Activated CD4-positive, CD25-positive, alpha-beta regulatory T cell treated with anti-CD3 and anti-CD28 coated beads, Interleukin-2, amount 50 U/mL, for 24 hours (primary cell): ENCODE results near the gene AUTS2.
A peak's percentile ranks its signal among the peaks of the same experiment; 100 is the strongest.

Experiments used
- ATAC-seq, 2 donors: fragments of 150-1000 bp; cut with Tn5 transposase; one replicate each; pipeline ENCODE4 v1.10.0; 2021; ENCODE audit warnings: mild to moderate bottlenecking in 1 of 2, moderate library complexity in 1 of 2

Gene AUTS2

DNA sequence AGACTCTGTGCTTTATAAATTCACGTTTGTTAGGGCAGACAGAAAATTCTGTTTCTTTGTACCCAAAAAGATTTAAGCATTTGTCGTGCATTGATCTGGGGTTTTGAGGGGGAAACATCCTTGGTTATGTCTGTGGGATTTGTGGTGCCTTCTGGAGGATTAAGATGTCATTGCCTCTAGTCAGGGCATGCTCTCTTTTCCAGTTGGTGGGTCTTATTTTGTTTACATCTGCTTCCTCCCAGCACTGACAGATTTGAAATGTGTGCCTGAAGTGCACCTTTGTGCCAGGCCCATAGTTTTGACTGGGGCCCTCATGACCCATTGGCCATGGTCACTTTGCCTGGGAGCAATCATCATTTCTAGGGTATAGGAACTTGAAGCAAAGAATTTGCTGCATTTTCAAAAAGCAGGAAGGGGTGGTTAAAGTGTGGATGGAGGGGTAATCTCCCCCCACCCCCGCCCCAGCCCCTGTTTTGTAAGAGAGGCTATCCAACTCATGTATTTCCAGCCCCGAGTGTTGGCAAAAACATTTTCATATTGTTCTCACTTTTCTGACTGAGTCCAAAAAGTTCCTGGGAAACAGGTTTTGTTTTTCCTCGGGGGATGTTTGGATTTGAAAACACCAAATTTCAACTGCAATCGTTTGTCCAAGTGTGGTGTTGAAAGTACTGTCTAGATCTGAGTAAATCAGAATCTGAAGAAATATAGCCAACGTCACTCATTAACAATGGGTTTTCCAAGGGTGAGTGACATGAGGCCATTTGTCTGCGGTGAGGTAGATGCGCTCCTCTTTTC, 1145.5 kb downstream of the AUTS2 start:
- ATAC-seq: no peak

DNA sequence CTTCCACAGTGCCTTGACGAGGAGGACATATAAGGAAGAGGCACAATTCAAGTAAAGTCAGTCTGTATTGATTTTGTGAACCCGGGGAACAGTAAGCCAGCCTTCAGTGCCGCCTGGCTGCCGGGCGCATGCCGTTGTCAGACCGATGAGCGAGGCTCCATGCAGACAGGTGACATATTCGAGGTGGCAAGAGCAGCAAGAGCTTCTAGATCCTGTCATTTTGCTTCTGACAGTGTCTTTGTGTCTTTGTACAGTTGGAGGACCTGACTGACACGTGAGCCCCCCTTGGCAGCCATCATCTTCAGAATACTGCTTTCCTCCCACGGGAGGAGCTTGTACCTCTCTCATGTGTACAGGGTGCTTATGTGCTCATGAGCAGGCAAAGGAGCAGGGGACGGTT, 1146.2 kb downstream of the AUTS2 start:
- no peak for ATAC-seq

DNA sequence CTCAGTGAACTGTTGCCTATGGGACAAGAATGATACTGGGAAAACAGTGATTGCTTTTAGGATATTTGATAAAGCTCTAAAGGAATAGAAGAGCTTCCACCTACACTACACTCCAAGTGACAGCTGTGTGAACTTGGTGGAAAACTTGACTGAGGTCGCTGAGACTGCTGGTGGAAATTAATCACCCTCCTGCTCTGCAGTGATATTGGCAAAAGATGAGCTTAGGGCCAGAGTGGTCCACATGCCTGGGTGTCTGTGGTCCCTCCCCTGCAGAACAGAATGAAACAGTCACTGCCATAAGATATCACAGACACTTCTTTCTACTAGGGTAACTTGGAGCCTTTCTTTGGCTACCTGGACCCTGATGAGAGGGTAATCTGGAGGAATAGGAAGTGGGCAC, 1151.6 kb downstream of the AUTS2 start:
- ATAC-seq: no peak

DNA sequence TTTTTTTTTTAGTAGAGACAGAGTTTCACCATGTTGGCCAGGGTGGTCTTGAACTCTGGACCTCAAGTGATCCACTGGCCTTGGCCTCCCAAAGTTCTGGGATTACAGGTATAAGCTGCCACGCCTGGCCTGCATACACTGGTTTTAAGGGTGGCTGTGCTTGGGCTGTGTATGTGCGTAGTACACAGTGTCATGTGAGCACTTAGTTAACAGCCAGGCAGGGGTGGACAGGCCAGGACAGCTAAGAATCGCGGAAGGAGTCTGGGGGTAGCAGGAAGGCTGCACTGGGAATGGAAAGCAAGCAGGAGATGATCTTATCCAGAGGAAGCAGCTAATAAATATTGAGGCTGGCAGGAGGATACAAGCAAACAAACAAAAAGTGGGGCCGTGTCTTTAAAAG, 1153.6 kb downstream of the AUTS2 start:
- no peak for ATAC-seq

DNA sequence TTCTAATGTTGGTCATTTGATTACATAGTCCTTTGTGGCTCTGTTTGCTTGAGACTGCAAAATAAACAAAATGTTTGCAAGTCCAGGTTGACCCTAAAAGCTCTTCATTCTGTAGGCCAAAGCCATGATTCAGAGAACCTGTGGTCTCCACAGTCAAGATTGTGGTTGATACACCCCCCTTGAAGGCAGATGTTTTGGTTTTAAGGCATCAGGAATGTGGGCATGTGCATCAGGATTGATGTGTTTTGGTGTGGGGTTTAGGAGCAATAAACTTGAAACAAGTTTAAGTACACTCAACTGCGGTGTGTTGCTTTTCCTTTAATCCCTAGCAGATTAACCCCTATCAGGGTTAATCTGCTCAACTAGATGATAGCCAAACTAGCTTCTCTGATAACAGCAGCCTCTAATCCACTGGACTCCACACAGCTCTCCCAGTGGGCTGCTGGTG, 1154.5 kb downstream of the AUTS2 start:
- no peak for ATAC-seq

DNA sequence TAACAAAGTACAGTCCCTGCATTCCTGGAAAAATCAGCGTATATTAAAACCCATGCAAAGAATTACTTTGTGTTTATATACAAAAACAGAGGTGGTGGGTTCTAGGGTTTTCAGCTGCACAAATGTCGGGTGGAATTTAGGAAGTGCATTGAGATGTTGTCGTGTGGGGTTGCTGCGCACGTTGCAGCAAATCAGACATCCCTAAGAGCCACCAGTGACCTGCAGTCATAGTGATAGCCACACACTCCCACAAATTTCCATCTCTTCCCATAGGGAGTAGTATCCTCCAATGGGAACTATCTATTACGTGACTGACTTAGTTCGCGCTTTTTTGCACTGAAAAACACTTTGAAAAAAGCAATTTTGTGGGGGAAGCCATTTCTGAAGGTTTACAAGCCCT, 1158.5 kb downstream of the AUTS2 start:
- no peak for ATAC-seq

DNA sequence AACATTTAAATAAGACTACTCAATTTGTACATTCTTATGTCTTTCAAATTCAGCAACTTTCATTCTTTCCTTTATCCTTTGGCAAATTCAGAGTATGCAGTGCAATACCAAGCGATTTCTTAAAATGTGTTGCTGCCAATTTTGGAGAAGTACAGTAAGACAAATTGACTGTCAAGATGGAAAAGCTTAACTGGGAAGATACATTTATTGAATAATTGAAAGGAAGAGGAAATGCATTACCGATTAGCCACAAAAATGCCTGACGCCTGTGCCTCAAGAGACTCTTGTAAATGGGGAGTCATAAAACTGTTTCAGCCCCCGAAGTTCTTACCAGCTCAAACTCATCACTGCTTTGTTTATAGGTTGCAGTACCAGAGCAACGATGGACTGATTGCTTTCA, 1160.4 kb downstream of the AUTS2 start:
- ATAC-seq: no peak

DNA sequence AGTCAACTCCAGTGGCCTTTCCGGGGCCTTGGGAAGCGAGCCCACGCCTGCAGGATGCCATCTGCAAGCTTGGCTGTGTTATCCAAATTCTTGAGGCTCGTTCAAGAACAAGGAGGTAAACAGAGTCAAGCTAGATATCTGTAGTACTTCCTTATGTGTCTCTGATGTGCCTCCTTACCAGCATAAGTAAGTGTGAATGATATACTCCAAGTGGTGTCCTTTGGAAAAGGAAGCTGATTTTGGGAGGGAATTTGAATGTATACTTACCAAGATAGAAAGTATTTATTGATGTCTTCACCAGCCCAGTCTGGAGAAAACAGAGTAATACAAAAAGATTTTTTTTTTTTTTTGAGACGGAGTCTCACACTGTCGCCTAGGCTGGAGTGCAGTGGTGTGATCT, 1161.4 kb downstream of the AUTS2 start:
- ATAC-seq: no peak

DNA sequence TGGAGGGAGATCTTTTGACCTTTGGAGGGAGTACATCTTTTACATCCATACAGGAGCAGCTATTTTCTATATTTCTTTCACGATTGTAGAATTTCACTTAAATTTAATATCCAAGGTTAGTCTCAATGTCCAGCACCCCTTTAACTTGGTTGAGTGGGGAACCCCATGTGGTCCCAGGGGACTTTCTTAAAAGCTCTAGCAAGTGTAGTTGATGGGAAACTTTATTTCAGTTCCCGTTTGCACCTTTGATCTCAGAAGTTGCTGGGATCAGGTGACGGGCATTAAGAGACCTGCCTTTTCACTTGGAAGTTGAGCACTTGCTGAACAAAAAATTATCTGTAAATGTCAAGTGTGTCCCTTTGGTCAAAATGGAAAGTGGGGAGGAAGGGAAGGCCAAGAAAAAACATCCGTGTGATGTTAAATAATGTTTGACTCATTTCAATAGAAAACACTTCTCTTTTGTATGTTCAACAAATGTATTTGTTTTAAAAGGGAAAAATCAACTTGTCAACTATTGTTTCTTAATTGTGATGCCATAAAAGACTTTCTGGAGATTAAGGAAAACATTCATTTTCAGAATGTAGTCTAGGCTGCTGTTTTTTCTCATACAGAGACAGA, 1163.5 kb downstream of the AUTS2 start:
- no peak for ATAC-seq

DNA sequence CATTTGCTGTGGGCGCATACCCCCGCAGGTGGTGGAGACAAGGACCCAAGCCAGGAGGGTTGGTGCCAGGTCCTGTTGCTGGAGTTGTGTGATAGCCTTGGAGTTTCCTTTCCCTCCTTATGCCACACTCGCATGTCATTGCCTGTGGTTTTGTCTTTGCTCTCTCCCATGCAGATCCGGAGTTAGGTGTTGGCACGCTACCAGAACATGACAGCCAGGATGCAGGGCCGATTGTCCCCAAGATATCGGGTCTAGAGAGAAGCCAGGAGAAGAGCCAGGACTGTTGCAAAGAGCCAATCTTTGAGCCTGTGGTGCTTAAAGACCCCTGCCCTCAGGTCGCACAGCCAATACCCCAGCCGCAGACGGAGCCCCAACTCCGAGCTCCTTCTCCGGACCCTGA, 1164.4 kb downstream of the AUTS2 start:
- no peak for ATAC-seq

DNA sequence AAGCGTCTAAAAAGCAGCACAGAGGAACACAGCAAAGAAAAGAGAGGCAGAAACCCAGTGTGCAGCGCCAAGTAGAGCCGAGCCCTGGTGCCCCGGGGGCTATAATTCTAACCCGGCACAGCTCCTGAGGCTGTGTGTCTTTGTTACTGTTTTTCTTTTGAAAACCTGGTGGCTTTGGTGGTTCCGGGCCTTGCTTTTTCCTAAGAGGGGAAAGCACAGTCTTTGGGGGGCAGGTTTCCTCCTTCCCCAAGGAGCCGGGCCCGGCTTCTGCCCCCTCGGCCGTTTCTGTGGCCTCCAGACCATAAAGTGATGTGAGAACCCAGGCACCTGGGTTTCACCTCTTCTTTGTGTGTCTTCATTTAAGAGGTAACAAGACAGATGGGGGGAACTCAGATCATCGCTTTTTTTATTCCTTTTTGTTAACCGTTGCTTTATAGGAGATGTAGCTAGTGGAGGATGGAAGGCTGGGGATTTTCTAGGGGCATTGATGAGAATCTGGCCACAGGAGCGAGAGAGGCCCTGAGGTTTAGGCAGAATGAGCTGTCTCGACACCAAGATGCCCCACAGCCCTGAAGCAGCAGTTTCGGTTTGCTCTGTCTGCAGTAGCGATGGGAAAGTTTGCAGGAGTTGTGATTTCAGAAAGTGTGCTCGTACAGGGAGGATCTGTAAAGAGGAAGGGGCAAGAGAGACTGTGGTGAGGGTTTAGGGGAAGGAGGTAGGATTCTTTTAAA, 1165.9 kb downstream of the AUTS2 start:
- peak in 1 of 2 donors; percentile 75 for ATAC-seq

DNA sequence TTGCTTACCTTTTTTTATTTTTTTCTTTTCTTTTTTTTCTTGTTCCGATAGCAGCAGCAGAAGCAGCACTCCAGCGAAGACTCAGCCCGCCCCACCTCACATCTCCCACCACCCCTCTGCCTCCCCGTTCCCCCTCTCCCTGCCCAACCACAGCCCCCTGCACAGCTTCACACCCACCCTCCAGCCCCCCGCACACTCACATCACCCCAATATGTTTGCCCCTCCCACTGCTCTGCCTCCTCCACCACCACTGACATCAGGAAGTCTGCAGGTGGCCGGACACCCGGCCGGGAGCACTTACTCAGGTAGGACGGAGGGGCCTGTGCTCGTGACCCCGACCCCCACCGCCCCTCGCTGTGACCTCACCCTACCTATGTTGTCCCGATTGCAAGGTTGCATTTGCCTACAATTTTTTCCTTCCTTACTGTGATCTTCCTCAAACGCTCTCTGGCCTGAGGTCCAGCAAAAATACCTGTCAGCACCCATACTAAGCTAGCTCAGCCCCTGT, 1166.5 kb downstream of the AUTS2 start:
- no peak for ATAC-seq

DNA sequence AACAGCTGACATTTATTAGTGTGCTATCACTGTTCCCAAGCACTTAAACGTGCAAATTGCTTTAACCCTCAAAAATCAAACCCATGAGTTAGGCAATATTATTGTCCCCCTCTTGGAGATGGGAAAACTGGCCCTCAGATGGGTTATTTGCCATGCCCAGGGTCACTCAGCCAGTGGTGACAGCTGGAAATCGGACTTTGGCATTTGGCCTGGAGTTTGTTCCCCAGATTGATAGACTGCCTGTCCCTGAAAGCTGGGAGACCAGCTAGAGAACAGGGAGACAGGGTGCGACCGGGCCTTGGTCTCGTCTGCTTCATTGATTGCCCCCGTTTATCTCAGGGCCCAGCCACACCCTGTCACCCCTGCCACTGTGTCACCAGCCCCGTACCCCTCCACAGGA, 1167.4 kb downstream of the AUTS2 start:
- ATAC-seq: no peak

DNA sequence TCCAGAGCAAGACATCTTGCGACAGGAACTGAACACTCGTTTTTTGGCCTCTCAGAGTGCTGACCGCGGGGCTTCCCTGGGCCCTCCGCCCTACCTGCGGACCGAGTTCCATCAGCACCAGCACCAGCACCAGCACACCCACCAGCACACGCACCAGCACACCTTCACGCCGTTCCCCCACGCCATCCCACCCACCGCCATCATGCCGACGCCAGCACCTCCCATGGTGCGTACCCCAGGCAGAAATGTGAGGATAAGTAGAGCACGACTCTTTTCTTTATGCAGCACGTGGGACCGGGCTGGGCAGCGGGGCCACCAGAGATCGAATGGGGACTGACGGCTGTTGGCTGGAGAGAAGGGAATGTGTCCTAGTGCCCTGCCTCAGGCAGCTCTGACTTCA, 1167.8 kb downstream of the AUTS2 start:
- ATAC-seq: no peak

DNA sequence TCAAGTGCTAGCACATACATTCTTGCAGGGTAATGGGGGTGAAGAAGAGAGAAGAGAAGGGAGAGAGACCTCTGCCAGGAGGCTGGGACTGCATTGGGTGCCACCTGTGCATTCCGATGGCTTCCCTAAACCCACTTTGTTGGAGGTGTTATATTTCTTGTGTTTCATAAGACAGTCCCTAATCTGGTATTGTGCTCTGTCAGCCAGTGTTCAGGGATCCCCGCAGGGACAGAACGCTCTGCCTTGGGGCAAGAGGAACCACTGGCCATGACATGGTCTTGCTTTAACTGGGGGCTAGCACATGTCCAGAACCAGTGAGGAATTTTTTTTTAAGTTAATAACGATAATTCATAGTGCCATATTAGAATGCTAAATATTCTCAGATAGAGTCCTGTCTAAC, 1168.4 kb downstream of the AUTS2 start:
- no peak for ATAC-seq

DNA sequence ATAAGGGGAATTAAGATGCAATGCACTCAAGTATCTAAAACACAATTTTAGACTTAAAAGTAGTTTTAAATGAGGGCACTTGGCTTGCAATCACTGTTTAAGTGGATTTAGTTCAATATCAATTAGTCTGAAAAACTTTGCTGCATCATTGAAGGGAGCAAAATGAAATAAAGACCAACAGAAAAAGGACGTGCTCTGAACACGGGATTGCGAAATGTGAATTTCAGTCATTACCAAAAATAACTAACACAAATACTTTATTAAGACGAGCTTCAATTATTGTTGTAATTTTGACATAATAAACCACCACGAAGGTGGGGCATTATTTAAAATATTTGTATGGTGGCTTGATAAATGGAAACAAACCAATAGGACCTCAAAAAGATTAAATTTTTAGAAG, 1171.9 kb downstream of the AUTS2 start:
- ATAC-seq: no peak

DNA sequence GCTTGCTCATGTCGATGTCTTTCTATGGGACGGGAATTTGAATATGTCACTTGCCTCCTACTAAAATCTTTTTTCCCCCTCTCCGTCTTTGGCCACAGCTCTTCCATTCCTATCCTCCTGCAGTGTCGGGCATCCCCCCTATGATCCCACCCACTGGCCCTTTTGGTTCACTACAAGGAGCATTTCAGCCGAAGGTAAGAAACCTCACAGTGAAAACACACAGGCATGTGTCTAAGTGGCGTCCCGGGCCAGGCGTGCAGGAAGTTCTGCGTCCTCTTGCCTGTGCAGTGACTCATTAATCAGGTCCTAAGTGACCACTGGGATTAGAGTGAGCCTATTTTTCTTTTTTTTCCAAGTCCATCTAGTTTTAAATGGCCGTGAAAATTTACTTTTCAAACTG, 1173.2 kb downstream of the AUTS2 start:
- ATAC-seq: no peak

DNA sequence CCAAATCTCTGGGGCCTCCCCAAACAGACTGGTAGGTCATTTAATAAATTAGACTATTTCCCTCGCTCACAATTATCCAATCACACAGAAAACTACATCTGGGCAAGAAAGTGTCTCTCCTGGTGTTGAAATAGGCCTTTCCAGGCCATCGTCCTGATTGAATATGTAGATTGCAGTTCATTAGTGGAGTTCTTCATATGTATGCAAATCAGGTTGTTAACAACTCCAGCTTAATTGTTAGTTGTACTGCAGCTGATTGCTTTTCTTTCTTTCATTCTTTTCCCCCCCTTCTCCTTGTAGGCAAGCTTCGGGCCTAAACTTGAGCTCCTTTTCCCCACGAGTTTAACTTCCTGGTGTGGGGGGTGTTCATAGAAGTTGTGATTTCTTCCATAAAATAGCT, 1174.6 kb downstream of the AUTS2 start:
- no peak for ATAC-seq

DNA sequence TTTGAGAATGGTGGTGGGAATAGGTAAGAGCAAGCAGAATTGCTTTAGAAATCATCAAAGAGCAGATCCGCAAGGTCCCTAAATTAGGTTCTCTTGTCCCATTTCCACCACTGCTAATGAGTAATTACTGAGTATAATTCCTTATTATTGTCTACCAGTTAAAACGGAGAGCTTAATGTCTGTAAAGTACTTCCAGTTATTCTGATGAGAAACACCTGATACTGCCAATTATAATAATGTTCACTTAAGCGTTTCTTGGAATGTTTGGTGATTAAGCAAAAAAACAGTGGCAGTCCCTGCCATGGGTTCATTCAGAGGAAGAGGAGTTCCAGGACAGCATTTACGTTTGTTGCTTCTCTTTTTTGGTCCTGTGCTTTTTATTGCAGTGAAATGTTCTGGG, 1175.1 kb downstream of the AUTS2 start:
- ATAC-seq: no peak

DNA sequence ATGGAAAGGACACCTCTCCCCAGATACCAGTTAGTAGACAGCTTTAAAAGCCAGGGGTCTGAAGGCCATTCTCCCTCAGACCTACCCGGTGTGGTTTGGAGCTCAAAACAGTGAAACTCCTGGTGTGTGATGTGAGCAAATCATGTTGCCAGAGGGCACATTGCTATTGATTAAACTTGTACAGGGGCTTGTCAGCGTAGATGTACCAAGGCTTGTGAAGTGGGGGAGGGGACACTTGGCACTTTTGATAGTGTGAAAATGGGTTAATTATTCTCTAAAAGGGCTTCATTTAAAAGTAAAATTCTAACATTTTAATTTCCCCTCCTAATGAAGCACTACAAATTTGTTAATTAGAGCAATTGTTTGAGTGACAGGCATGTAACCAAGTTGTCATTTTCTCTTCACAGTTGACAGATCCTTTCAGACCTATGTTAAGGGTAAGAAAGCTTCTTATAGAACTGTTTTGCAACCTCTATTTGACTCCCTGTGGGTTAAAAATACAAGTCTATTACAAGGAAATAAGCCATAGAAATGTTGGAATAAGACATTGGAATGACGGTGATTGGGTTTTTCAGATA, 1176.8 kb downstream of the AUTS2 start:
- ATAC-seq: no peak

DNA sequence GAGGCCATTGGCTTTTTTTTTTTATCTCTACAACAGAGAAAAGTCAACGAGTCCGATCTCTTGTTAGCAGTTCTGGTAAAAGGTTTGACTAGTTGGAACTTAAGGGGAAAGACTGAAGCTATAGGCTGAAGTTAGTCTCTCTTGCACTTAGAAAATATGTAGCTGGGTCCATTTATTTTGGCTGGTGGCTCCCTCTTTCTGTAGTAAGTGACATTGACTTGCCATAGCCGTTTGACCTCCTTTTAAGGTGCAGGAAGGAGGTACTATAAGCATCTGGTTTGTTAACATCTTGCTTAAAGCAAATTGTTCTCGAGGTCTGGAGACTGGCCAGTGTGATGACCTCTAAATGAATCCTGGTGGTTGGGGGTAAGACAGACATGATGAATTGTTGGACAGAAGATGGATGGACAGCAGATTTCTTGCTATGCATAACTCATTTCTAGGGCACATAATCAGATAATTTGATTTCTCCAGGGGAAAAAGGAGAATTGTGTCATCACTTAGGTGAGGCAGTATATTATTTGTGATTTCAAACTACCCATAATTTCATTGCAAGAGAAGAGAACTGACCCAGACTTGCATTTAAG, 1177.4 kb downstream of the AUTS2 start:
- ATAC-seq: no peak

DNA sequence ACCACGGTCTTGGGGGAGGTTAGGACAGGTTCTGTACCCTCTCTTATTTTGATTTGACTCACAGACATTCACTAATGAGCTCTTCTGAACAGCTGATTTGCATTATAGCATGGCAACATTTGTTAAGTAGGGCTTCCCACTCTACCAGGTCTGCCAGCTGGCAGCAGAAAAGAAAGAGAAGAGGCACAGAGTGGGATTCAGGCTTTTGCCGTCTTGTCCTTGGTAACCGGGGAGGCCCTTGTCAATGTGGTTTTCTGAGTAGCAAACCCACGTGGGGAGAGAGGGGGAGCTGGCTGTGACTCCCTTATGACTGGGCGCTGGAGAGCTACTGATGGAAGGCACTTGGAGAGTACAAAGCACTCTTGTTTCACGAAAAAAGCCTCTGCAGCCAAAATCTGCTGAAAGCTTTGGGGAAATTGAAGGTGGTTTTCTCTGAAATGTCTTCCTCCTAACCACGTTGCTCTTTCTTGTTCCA, 1178.4 kb downstream of the AUTS2 start:
- no peak for ATAC-seq

DNA sequence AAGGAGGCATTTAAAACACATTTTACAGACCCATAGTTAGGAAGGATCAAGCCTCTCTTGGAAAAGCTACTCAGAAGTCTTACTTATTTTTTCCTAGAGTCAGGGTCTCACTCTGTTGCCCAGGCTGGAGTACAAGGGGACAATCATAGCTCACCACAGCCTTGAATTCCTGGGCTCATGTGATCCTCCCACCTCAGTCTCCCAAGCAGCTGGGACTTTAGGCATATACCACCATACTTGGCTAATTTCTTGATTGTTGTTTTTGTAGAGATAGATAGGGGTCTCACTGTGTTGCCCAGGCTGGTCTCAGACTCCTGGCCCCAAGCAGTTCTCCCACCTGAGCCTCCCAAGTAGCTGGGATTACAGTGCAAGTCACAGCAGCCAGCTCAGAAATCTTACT, 1179.0 kb downstream of the AUTS2 start:
- ATAC-seq: no peak
